Osteocyte (in vitro differentiated cells): Measurements from ENCODE around the gene TMEM72. TPM values are rescaled to one million over a fixed set of nuclear protein-coding genes. Genes with fewer than 3 reads are reported as not detected.

Experiments used
- DNase-seq: peaks from one replicate; pipeline ENCODE4 v3.0.0; 2021; ENCODE audit warnings: mixed read lengths; ENCODE audit not compliant: unreplicated experiment; ENCODE audit errors: extremely low spot score
- H3K27ac Mint-ChIP-seq: one replicate; pipeline ENCODE4 v1.8.0; 2021; ENCODE audit warnings: mild to moderate bottlenecking, mixed read lengths; ENCODE audit not compliant: unreplicated experiment
- H3K27me3 Mint-ChIP-seq: one replicate; pipeline ENCODE4 v1.8.0; 2021; ENCODE audit warnings: mixed read lengths; ENCODE audit not compliant: unreplicated experiment
- H3K36me3 Mint-ChIP-seq: one replicate; pipeline ENCODE4 v1.8.0; 2021; ENCODE audit warnings: mixed read lengths; ENCODE audit not compliant: unreplicated experiment
- H3K4me1 Mint-ChIP-seq: one replicate; pipeline ENCODE4 v1.8.0; 2021; ENCODE audit warnings: mixed read lengths; ENCODE audit not compliant: unreplicated experiment
- H3K4me3 Mint-ChIP-seq: one replicate; pipeline ENCODE4 v1.8.0; 2021; ENCODE audit warnings: mild to moderate bottlenecking, moderate library complexity, mixed read lengths; ENCODE audit not compliant: unreplicated experiment
- H3K9me3 Mint-ChIP-seq: one replicate; pipeline ENCODE4 v1.8.0; 2021; ENCODE audit warnings: mixed read lengths; ENCODE audit not compliant: unreplicated experiment
- total RNA-seq: library from RNA; stranded (reverse); gene quantifications from 2 replicates; pipeline ENCODE4 v1.2.1, GENCODE V29; 2021
- TF ChIP-seq, protein P1 (sequence below): fragments of 200-600 bp; sonication (generic); IDR thresholded peaks from 2 replicates; pipeline ENCODE4 v1.5.0; 2021; ENCODE audit warnings: antibody characterized with exemption, mild to moderate bottlenecking, moderate library complexity

Gene TMEM72
- total RNA-seq, 1 donor from 2014 or later: not detected

DNA sequence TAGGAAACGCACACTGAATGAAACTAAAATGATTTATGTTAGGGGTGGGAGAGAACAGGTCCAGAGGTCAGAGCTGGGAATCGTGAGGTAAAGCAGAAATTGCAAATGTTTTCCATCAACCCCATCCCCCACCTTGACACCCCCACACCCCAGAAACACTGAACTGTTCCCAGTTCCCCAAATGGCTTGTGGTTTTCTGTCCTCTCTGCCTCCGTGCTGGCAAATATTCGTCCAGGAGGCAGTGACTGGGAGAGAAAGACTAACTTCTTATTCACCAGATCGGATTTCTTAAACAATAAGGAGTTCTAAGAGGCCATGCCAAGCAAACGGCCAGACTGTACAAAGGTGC, 47.7 kb downstream of the TMEM72 start:
- Mint-ChIP-seq H3K4me3 (peak overlapping the region; percentile 82), H3K9me3 (peaks cover 4% of the 10 kb centered on the region), H3K27me3 (no peaks in the 10 kb centered on the region), H3K4me1 (peaks cover 45% of the 10 kb centered on the region), H3K36me3 (peaks cover 8% of the 10 kb centered on the region), H3K27ac (peak overlapping the region; percentile 47)
- no peak for DNase-seq
- TF ChIP-seq, protein P1, sequence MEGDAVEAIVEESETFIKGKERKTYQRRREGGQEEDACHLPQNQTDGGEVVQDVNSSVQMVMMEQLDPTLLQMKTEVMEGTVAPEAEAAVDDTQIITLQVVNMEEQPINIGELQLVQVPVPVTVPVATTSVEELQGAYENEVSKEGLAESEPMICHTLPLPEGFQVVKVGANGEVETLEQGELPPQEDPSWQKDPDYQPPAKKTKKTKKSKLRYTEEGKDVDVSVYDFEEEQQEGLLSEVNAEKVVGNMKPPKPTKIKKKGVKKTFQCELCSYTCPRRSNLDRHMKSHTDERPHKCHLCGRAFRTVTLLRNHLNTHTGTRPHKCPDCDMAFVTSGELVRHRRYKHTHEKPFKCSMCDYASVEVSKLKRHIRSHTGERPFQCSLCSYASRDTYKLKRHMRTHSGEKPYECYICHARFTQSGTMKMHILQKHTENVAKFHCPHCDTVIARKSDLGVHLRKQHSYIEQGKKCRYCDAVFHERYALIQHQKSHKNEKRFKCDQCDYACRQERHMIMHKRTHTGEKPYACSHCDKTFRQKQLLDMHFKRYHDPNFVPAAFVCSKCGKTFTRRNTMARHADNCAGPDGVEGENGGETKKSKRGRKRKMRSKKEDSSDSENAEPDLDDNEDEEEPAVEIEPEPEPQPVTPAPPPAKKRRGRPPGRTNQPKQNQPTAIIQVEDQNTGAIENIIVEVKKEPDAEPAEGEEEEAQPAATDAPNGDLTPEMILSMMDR: no peak

DNA sequence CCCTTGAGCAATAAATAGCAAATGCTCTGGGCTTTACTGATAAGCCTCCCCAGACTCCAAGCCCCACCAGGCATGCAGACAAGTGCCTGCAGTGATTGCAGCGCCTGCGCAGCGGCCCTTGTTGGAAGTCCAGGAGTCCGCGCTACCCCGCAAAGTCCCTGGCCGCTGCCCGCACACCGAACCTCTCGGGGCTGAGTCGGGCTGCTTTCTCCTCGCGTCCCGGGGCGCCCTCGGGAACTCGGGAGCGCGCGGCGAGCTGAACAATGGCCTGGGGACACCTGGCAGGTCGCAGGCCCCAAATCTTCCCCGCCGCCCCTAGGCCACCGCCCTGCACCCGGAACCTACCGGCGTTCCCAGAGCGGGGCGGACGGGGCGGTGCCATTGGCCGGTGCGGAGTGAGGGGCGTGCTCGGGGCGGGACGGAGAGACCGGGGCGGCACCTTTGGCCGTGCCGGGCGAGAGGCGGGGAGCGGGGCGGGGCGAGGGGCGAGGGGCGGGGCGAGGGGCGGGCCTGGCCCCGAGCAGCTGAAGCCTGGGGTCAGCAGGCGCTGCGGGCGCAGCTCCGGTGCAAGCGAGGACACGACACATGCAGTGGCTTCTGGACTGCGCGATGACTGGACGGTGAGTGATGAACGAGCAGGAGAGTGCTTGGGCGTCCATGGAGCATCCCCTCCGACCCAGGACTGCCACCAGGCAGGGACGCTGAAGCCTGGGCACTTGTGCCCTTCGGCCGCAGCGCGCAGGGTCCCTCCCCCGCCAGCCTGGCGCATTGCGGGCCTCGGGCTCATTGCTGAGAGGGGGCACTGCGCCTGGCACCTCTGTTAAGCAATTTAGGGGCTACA, 48.3 kb downstream of the TMEM72 start, which contains the start of gene RASSF4:
TSS of gene RASSF4 (plus strand) at position 556 of the 841 bp plus-strand sequence. CDS start 10,401 bp downstream, outside the sequence.
- H3K27ac Mint-ChIP-seq: peak within 1 kb of the TSS; percentile 47
- peak within 1 kb of the TSS; percentile 82 for H3K4me3 Mint-ChIP-seq
- no peaks in the 10 kb centered on the region for H3K27me3 Mint-ChIP-seq
- H3K9me3 Mint-ChIP-seq: peaks cover 4% of the 10 kb centered on the region
- H3K4me1 Mint-ChIP-seq: peaks cover 51% of the 10 kb centered on the region
- peaks cover 8% of the 10 kb centered on the region for H3K36me3 Mint-ChIP-seq
- peak; percentile 92 for DNase-seq
- TF ChIP-seq, protein P1: no peak

DNA sequence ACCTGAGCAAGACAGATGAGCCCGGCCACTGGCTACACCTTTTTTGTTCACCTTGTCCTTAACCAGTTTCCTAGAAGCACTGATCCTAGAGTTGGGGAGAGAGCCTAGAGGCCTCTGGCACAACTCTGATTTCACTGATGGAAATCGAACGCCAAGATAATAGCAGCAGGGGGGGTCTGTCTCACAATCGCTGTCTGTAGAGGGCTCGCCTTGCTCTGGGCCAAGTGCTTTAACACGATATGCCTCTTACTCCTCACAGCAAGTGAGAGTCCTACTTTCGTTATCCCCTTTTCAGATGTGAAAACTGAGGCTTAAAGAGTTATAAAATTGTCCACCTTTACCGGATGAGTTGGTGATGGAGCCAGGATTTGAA, 48.9 kb downstream of the TMEM72 start:
- TF ChIP-seq, protein P1: no peak
- H3K9me3 Mint-ChIP-seq: peaks cover 4% of the 10 kb centered on the region
- peaks cover 57% of the 10 kb centered on the region for H3K4me1 Mint-ChIP-seq
- H3K27ac Mint-ChIP-seq: peak overlapping the region; percentile 10
- peak overlapping the region; percentile 82 for H3K4me3 Mint-ChIP-seq
- DNase-seq: no peak
- H3K27me3 Mint-ChIP-seq: no peaks in the 10 kb centered on the region
- peaks cover 8% of the 10 kb centered on the region for H3K36me3 Mint-ChIP-seq

DNA sequence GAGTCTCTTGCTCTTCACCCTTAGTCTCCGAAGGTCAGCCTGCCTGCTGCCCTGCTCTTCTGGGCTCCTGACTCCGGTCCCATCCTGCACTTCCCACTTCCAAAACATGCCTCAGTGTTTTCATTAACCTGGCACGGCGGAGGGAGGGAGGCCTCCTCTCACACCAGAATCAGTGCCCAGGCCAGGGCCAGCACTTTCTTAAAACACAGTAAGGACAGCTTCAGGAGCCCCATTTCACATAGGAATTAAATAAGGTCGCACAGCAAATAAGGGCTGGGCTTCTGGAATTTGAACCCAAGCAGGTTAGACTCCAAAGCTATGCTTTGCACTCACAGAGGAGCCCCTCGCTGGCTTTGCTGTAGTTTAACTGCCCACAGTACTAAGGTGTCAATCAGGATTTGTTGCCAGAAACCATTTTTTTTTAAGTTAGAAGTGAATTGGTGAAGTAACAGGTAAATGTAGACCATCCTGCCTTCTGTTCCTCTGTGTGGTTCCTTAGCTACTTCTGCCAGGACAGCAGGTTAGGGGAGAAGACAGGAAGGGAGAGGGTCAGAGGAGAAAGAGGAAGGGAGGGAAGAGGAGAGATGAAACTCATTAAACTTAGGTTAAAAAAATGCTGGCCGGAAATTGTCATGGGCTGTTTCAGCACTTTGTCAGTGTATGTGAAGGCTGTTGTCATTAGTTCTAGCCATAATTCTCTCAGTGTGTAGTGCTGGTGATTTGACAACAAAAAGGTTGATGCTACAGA, 49.5 kb downstream of the TMEM72 start:
- Mint-ChIP-seq H3K4me3 (peak overlapping the region; percentile 82), H3K36me3 (peaks cover 7% of the 10 kb centered on the region), H3K9me3 (peaks cover 4% of the 10 kb centered on the region), H3K27me3 (no peaks in the 10 kb centered on the region), H3K27ac (peak overlapping the region; percentile 10), H3K4me1 (peaks cover 61% of the 10 kb centered on the region)
- TF ChIP-seq, protein P1: no peak
- peak; percentile 80 for DNase-seq

DNA sequence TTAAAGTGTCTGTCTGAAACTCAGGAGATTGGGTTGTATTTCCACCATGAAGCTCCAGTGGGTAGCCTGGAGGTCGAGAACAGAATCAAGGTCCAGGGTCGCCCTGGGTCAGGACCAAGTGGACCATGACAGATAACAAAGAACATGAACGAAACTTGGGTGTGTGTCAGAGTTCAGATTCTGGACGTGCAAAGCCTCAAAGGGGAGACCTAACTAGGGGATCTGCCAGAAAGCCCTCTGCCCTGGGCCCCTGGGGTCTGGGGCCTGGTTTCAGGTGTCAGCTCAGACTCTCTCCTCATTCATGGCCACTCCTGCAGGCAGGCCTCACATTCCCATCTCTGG, 50.1 kb downstream of the TMEM72 start:
- H3K27ac Mint-ChIP-seq: no peak overlapping the region
- no peaks in the 10 kb centered on the region for H3K27me3 Mint-ChIP-seq
- no peak for DNase-seq
- peaks cover 4% of the 10 kb centered on the region for H3K9me3 Mint-ChIP-seq
- TF ChIP-seq, protein P1: no peak
- peaks cover 2% of the 10 kb centered on the region for H3K36me3 Mint-ChIP-seq
- peak overlapping the region; percentile 1 for H3K4me3 Mint-ChIP-seq
- H3K4me1 Mint-ChIP-seq: peaks cover 67% of the 10 kb centered on the region
